Neuronal stem cell (in vitro differentiated cells): ENCODE data around the gene MED25.

Source experiments
- DNase-seq: peaks from one replicate; pipeline ENCODE4 v3.0.0-alpha.2; 2013; ENCODE audit warnings: low spot score
- H2AFZ ChIP-seq: one replicate; pipeline ENCODE4 v1.6.1; 2013; ENCODE audit warnings: mild to moderate bottlenecking, low read length, inconsistent platforms
- H2AK5ac ChIP-seq: 2 replicates; pipeline ENCODE4 v1.6.1; 2013; ENCODE audit warnings: low read depth, mild to moderate bottlenecking, inconsistent platforms, low read length, moderate library complexity, mixed read lengths
- H2BK120ac ChIP-seq: 2 replicates; pipeline ENCODE4 v1.6.1; 2013; ENCODE audit warnings: low read depth, mild to moderate bottlenecking, inconsistent platforms, low read length, moderate library complexity, mixed read lengths
- H2BK12ac ChIP-seq: one replicate; pipeline ENCODE4 v1.6.1; 2013; ENCODE audit warnings: low read length, inconsistent platforms
- H2BK15ac ChIP-seq: 2 replicates; pipeline ENCODE4 v1.6.1; 2013; ENCODE audit warnings: mild to moderate bottlenecking, low read length, inconsistent platforms, mixed read lengths
- H2BK5ac ChIP-seq: one replicate; pipeline ENCODE4 v1.6.1; 2013; ENCODE audit warnings: inconsistent platforms, mild to moderate bottlenecking, low read length, moderate library complexity
- H3K14ac ChIP-seq: one replicate; pipeline ENCODE4 v1.6.1; 2013; ENCODE audit warnings: low read length, inconsistent platforms
- H3K18ac ChIP-seq: 2 replicates; pipeline ENCODE4 v1.6.1; 2013; ENCODE audit warnings: low read length, inconsistent platforms
- H3K23ac ChIP-seq: 2 replicates; pipeline ENCODE4 v1.6.1; 2013; ENCODE audit warnings: low read depth, mild to moderate bottlenecking, mixed read lengths, low read length, inconsistent platforms; ENCODE audit not compliant: poor library complexity
- H3K27ac ChIP-seq: replicated peaks from 3 replicates; pipeline ENCODE4 v1.5.1; 2013; ENCODE audit warnings: low read length, inconsistent platforms
- H3K27me3 ChIP-seq, 3 experiments: 2 replicates each; pipeline ENCODE4 v1.6.1; 2013; ENCODE audit warnings: low read length in 3 of 3, mild to moderate bottlenecking in 2 of 3, inconsistent platforms in 1 of 3, low read depth in 1 of 3, mixed read lengths in 1 of 3, moderate library complexity in 1 of 3; ENCODE audit not compliant: control insufficient read depth in 3 of 3, insufficient read depth in 3 of 3
- H3K36me3 ChIP-seq, 2 donors: replicated peaks in 1 of 2; 2 replicates each; pipeline ENCODE4 v1.6.1; 2013; ENCODE audit warnings: low read length in 2 of 2; ENCODE audit not compliant: control insufficient read depth in 2 of 2, insufficient read depth in 2 of 2
- H3K4ac ChIP-seq: 2 replicates; pipeline ENCODE4 v1.6.1; 2013; ENCODE audit warnings: inconsistent platforms, mild to moderate bottlenecking, low read length, moderate library complexity
- H3K4me1 ChIP-seq, 2 donors: 1 replicate in 1 of 2; 2 replicates in 1 of 2; pipeline ENCODE4 v1.6.1; 2013; ENCODE audit warnings: low read length in 2 of 2, low read depth in 1 of 2; ENCODE audit not compliant: control insufficient read depth in 2 of 2, insufficient read depth in 1 of 2
- H3K4me2 ChIP-seq: one replicate; pipeline ENCODE4 v1.6.1; 2013; ENCODE audit warnings: mild to moderate bottlenecking, low read length, inconsistent platforms; ENCODE audit not compliant: insufficient read depth, poor library complexity, severe bottlenecking
- H3K4me3 ChIP-seq, 2 donors: 2 replicates each; pipeline ENCODE4 v1.5.1; 2013; ENCODE audit warnings: low read length in 2 of 2, mild to moderate bottlenecking in 2 of 2, inconsistent platforms in 1 of 2, moderate library complexity in 1 of 2
- H3K79me1 ChIP-seq: one replicate; pipeline ENCODE4 v1.6.1; 2013; ENCODE audit warnings: low read depth, mild to moderate bottlenecking, inconsistent platforms, low read length, moderate library complexity
- H3K9ac ChIP-seq: one replicate; pipeline ENCODE4 v1.6.1; 2013; ENCODE audit warnings: mild to moderate bottlenecking, low read depth, low read length, inconsistent platforms; ENCODE audit not compliant: poor library complexity
- H3K9me3 ChIP-seq, 2 donors: replicated peaks in 1 of 2; 2 replicates each; pipeline versions ENCODE3 to v1.6.1; 2013; ENCODE audit warnings: low read length in 2 of 2, mild to moderate bottlenecking in 2 of 2, inconsistent platforms in 1 of 2, low read depth in 1 of 2, mixed read lengths in 1 of 2, moderate library complexity in 1 of 2; ENCODE audit not compliant: control insufficient read depth in 2 of 2, insufficient read depth in 1 of 2
- H4K8ac ChIP-seq: one replicate; pipeline ENCODE4 v1.6.1; 2013; ENCODE audit warnings: low read depth, mild to moderate bottlenecking, inconsistent platforms, low read length, moderate library complexity
- H4K91ac ChIP-seq: one replicate; pipeline ENCODE4 v1.6.1; 2013; ENCODE audit warnings: low read length, low read depth, mild to moderate bottlenecking, inconsistent platforms; ENCODE audit not compliant: poor library complexity
- WGBS, 2 donors: extraction: QIAGEN DNeasy Blood & Tissue Kit; methylation state at CpG; one replicate each; pipeline ENCODE4 v1.1.7; 2013; ENCODE audit warnings: missing lambda C conversion rate in 2 of 2, mixed read lengths in 1 of 2; ENCODE audit not compliant: insufficient read length in 2 of 2, insufficient replicate concordance in 1 of 2; ENCODE audit errors: extremely low coverage in 2 of 2; 5-methylcytosine and 5-hydroxymethylcytosine counted together

MED25 gene

DNA sequence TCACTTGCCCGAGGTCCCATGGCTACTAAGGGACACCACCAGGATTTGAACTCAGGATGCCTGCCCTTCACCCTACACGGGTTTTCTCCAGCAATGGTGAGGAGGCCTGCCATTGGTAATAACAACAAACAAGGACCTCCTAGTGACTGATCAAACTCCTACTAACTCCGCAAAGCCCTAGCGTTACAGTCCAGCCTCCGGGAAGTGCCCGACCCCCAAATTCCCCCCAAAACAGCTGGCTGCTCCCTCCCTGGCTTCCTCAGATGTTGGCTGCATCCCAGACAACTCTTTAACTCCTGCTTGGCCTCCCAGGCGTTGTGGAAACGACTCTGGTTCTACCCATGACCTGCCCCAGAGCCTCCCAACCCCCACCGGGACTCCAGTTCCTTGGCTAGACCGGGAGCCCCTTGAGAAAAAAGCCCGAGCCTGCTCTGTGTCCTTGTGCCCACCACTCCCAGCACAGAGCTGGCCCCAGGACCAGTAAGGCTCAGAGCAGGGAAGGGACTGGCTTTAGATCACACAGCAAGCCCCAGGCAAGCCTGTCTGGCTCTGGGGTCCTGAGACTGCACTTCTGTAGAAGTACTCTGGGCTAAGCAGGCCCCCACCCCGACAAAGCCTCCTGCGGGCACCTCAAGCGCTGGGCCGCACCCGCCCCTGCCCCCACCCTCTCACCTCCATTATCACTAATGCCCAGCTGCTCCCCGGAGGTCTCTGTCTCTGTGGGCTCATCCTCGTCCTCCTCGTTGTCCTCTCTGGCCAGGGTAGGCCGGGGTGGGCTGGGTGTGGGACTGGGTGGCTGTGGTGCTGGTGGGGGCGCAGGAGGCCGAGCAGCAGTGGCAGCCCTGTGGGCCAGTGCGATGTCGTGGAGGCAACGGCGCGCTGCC, 54.4 kb downstream of the MED25 start:
- H3K23ac ChIP-seq = no peak overlapping the region
- H3K4me1 ChIP-seq = peaks cover 13 to 16% of the 10 kb centered on the region in 2 donors
- no peak overlapping the region for H2BK5ac ChIP-seq
- H2BK12ac ChIP-seq = no peak overlapping the region
- H4K8ac ChIP-seq = no peak overlapping the region
- H3K4me3 ChIP-seq = no peak overlapping the region
- H3K79me1 ChIP-seq = peaks cover 10% of the 10 kb centered on the region
- WGBS, 2 donors = no CpG with 5 or more reads among the region's 27 CpGs
- no peak overlapping the region for H3K14ac ChIP-seq
- no peak overlapping the region for H3K9ac ChIP-seq
- H2AFZ ChIP-seq = no peak overlapping the region
- H3K27me3 ChIP-seq = no peaks in the 10 kb centered on the region
- peaks cover 2 to 9% of the 10 kb centered on the region in 2 donors for H3K36me3 ChIP-seq
- no peak overlapping the region for H3K18ac ChIP-seq
- H2BK15ac ChIP-seq = no peak overlapping the region
- no peak overlapping the region for H3K4me2 ChIP-seq
- H3K4ac ChIP-seq = no peak overlapping the region
- H2AK5ac ChIP-seq = no peak overlapping the region
- no peaks in the 10 kb centered on the region for H3K9me3 ChIP-seq
- DNase-seq = no peak
- H2BK120ac ChIP-seq = peak overlapping the region; percentile 39
- H3K27ac ChIP-seq = no peak overlapping the region
- no peak overlapping the region for H4K91ac ChIP-seq

GRCh38 chr19:49873129-49873521, 55.0 kb downstream of the MED25 start:
- Histone ChIP-seq H3K27me3 (no peaks in the 10 kb centered on the region), H3K23ac (peak overlapping the region; percentile 46), H3K9ac (no peak overlapping the region), H3K4me1 (peaks cover 12 to 16% of the 10 kb centered on the region in 2 donors), H3K9me3 (no peaks in the 10 kb centered on the region), H2AFZ (no peak overlapping the region), H3K4me3 (no peak overlapping the region), H4K8ac (no peak overlapping the region), H2BK120ac (no peak overlapping the region), H3K14ac (no peak overlapping the region), H2BK12ac (no peak overlapping the region), H3K4ac (no peak overlapping the region), H3K27ac (no peak overlapping the region), H3K18ac (no peak overlapping the region), H2BK15ac (no peak overlapping the region), H3K36me3 (peaks cover 2 to 9% of the 10 kb centered on the region in 2 donors), H3K4me2 (no peak overlapping the region), H4K91ac (no peak overlapping the region), H2BK5ac (no peak overlapping the region), H3K79me1 (peaks cover 10% of the 10 kb centered on the region), H2AK5ac (no peak overlapping the region)
- DNase-seq = no peak
- no CpG with 5 or more reads among the region's 29 CpGs for WGBS, 2 donors

DNA sequence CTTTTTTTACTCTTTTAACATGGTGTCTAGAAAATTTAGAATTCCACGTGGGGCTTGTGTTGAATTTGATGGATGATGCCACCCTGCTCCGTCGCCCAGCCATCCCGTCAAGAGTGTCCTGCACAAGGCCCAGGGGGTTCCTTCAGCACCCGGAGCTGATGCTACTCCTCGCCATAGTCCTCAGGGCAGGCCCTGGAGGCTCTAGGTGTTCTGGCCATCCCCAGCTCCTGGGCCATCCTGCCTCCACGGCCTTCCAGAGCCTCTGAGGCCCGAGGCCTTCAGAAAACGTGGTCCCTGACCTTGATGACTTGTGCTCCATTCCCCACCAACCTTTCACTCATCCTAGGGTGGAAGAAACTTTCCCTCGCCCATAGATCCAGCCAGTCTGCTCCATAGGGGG, 55.7 kb downstream of the MED25 start:
- WGBS, 2 donors = no CpG with 5 or more reads among the region's 10 CpGs
- Histone ChIP-seq H3K4me2 (no peak overlapping the region), H2BK12ac (no peak overlapping the region)

DNA sequence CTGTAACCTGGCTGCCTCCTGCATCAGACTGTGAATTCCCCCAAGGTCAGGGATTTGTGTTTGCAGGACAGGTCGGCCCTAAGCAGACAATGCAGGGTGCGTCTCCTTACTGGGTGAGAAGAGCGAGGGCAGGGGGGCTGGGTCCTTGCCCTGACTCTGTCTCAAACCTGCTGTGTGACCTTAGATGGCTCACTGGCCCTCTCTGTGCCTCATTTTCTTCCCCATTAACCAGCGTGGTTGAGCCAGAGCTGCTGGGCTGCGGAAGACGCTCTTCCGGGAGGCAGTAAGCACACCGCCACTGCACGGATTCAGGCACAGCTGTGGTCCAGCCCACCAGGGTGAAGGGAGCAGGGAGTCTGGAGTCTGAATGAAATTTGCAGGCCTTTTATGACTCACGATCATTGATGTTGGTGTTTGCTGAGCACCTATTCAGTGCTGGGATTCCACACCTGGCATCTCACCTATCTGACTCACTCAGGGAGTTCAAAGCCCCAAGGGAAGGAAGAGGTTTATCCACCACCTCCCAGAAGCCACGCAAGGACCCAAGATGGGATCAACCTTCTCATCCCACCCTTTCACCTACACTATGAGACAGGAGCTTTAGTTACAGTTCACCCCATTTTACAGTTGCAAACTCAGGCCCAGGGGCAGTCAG, 56.5 kb downstream of the MED25 start:
- no peak for DNase-seq
- Histone ChIP-seq H4K91ac (no peak overlapping the region), H2BK15ac (no peak overlapping the region), H3K4me3 (no peak overlapping the region), H4K8ac (no peak overlapping the region), H2AFZ (no peak overlapping the region), H3K4me2 (no peak overlapping the region), H2BK12ac (no peak overlapping the region), H3K27me3 (no peaks in the 10 kb centered on the region), H3K27ac (no peak overlapping the region), H3K23ac (peak overlapping the region; percentile 13), H3K9ac (peak overlapping the region; percentile 53), H2BK5ac (peak overlapping the region; percentile 58), H3K4ac (no peak overlapping the region), H3K14ac (no peak overlapping the region), H3K36me3 (peaks cover 9 to 18% of the 10 kb centered on the region in 2 donors), H3K79me1 (peaks cover 15% of the 10 kb centered on the region), H3K4me1 (peaks cover 16 to 22% of the 10 kb centered on the region in 2 donors), H3K18ac (no peak overlapping the region), H3K9me3 (no peaks in the 10 kb centered on the region), H2BK120ac (no peak overlapping the region), H2AK5ac (no peak overlapping the region)
- WGBS, 2 donors = no CpG with 5 or more reads among the region's 11 CpGs

More for the DNA sequence above, 55.7 kb downstream of the MED25 start:
- no peak overlapping the region for H3K23ac ChIP-seq
- no peak overlapping the region for H2AFZ ChIP-seq
- no peak overlapping the region for H2AK5ac ChIP-seq
- H3K14ac ChIP-seq = no peak overlapping the region
- H3K27ac ChIP-seq = no peak overlapping the region
- no peak overlapping the region for H4K8ac ChIP-seq
- H3K4ac ChIP-seq = no peak overlapping the region
- H3K36me3 ChIP-seq = peaks cover 2 to 10% of the 10 kb centered on the region in 2 donors
- H3K4me3 ChIP-seq = no peak overlapping the region
- peaks cover 14% of the 10 kb centered on the region for H3K79me1 ChIP-seq
- H3K4me1 ChIP-seq = peaks cover 16 to 21% of the 10 kb centered on the region in 2 donors
- H3K9ac ChIP-seq = no peak overlapping the region
- H2BK15ac ChIP-seq = no peak overlapping the region
- no peak overlapping the region for H2BK120ac ChIP-seq
- H3K9me3 ChIP-seq = no peaks in the 10 kb centered on the region
- H3K27me3 ChIP-seq = no peaks in the 10 kb centered on the region
- no peak overlapping the region for H4K91ac ChIP-seq
- H3K18ac ChIP-seq = no peak overlapping the region
- no peak for DNase-seq
- H2BK5ac ChIP-seq = peak overlapping the region; percentile 58
